ENCODE data around the gene EARS2. TPM values are rescaled to one million over a fixed set of nuclear protein-coding genes. Genes with fewer than 3 reads are reported as not detected.

EARS2 gene
- total and polyA plus RNA-seq, 3 donors from 2014 or later = 32.3 to 76.7 (median 55.9) TPM

GRCh38 chr16:23496821-23497542 is 60.2 kb downstream of the EARS2 start:
- no peaks in the 10 kb centered on the region for H3K36me3 ChIP-seq (ENCODE audit: low read depth, missing control alignments)
- 62 to 63% methylated on average over 12 of the region's 12 CpGs for WGBS, 2 donors
- DNase-seq = no peak
- no peak for TF ChIP-seq POLR2A (IDR thresholded peaks at IDR 0.05)
- TF ChIP-seq, protein P1, sequence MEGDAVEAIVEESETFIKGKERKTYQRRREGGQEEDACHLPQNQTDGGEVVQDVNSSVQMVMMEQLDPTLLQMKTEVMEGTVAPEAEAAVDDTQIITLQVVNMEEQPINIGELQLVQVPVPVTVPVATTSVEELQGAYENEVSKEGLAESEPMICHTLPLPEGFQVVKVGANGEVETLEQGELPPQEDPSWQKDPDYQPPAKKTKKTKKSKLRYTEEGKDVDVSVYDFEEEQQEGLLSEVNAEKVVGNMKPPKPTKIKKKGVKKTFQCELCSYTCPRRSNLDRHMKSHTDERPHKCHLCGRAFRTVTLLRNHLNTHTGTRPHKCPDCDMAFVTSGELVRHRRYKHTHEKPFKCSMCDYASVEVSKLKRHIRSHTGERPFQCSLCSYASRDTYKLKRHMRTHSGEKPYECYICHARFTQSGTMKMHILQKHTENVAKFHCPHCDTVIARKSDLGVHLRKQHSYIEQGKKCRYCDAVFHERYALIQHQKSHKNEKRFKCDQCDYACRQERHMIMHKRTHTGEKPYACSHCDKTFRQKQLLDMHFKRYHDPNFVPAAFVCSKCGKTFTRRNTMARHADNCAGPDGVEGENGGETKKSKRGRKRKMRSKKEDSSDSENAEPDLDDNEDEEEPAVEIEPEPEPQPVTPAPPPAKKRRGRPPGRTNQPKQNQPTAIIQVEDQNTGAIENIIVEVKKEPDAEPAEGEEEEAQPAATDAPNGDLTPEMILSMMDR (IDR thresholded peaks at IDR 0.05) = no peak
- no peaks in the 10 kb centered on the region for H3K27me3 ChIP-seq
- intact Hi-C loops (cut with DNase I; ENCODE audit: low total_unique reads) = no loop called here
- H3K4me1 ChIP-seq = no peaks in the 10 kb centered on the region
- H3K4me3 ChIP-seq = no peak overlapping the region
- H3K27ac ChIP-seq = no peak overlapping the region
- H3K9me3 ChIP-seq = no peaks in the 10 kb centered on the region

- DNase-seq = no peak
- H3K4me1 ChIP-seq = no peaks in the 10 kb centered on the region
- WGBS, 2 donors = 93 to 98% methylated on average over 3 to 4 of the region's 4 CpGs
- no peak overlapping the region for H3K27ac ChIP-seq
- no peaks in the 10 kb centered on the region for H3K9me3 ChIP-seq
- no peak overlapping the region for H3K4me3 ChIP-seq
- no peak for TF ChIP-seq POLR2A (IDR thresholded peaks at IDR 0.05)
- TF ChIP-seq, protein P1 (IDR thresholded peaks at IDR 0.05) = no peak
- intact Hi-C loops (cut with DNase I; ENCODE audit: low total_unique reads) = no loop called here
- H3K27me3 ChIP-seq = no peaks in the 10 kb centered on the region
- no peaks in the 10 kb centered on the region for H3K36me3 ChIP-seq (ENCODE audit: low read depth, missing control alignments)
Observed at GRCh38 chr16:23495671-23496070, 61.5 kb downstream of the EARS2 start.

- TF ChIP-seq POLR2A (IDR thresholded peaks at IDR 0.05) = no peak
- TF ChIP-seq, protein P1 (IDR thresholded peaks at IDR 0.05) = no peak
- no peak for DNase-seq
- H3K4me3 ChIP-seq = no peak overlapping the region
- H3K9me3 ChIP-seq = no peaks in the 10 kb centered on the region
- intact Hi-C loops (cut with DNase I; ENCODE audit: low total_unique reads) = no loop called here
- 87 to 92% methylated on average over 11 of the region's 11 CpGs for WGBS, 2 donors
- H3K27me3 ChIP-seq = no peaks in the 10 kb centered on the region
- no peaks in the 10 kb centered on the region for H3K36me3 ChIP-seq (ENCODE audit: low read depth, missing control alignments)
- no peaks in the 10 kb centered on the region for H3K4me1 ChIP-seq
- H3K27ac ChIP-seq = no peak overlapping the region
Observed at GRCh38 chr16:23494188-23494587, 63.0 kb downstream of the EARS2 start.

- H3K27ac ChIP-seq = no peak overlapping the region
- WGBS, 2 donors = 77 to 81% methylated on average over 14 of the region's 14 CpGs
- H3K4me1 ChIP-seq = no peaks in the 10 kb centered on the region
- H3K27me3 ChIP-seq = no peaks in the 10 kb centered on the region
- intact Hi-C loops (cut with DNase I; ENCODE audit: low total_unique reads) = no loop called here
- no peak overlapping the region for H3K4me3 ChIP-seq
- H3K36me3 ChIP-seq (ENCODE audit: low read depth, missing control alignments) = no peaks in the 10 kb centered on the region
- TF ChIP-seq, protein P1 (IDR thresholded peaks at IDR 0.05) = no peak
- TF ChIP-seq POLR2A (IDR thresholded peaks at IDR 0.05) = no peak
- no peak for DNase-seq
- no peaks in the 10 kb centered on the region for H3K9me3 ChIP-seq
Observed at GRCh38 chr16:23491490-23492391, 65.4 kb downstream of the EARS2 start.
